EH (cell line): ENCODE data around the gene MRPL11.
A peak's percentile ranks its signal among the peaks of the same experiment; 100 is the strongest.

ENCODE experiments used
- DNase-seq: peaks from one replicate; pipeline ENCODE4 v3.0.0-alpha.2; 2015; ENCODE audit warnings: low read depth

The MRPL11 gene

GRCh38 chr11:66388780-66389386 lies 49.8 kb downstream of the MRPL11 start:
- DNase-seq: peak; percentile 79

GRCh38 chr11:66386171-66387069 lies 52.2 kb downstream of the MRPL11 start:
- DNase-seq: peak; percentile 82
